ENCODE measurements around the gene F2R.
"Not testable (repeated sequence)": the region's sequence is repeated elsewhere in the genome, so short reads cannot be mapped to it uniquely, and the experiment has no call there.

F2R gene

DNA sequence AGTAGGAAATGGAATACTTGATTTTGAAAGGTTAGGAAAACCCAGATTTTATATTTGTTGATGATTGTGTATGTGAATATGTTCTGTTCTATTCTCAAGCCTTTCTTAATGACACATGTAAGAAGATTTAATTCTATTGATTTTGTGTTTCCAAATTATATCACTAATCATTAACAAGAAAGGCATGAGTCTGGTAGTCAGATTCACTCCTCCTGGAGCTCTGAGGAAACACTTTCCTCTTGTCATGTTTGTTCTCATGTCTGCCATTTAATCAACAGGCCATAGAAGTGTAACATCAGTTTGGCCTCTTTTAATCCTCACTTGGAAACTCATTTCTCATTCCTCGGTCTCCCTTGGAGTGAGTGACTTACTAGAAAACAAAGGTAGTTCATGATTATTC is 40.6 kb upstream of the F2R start:
- DNase-seq (ENCODE audit: low spot score): no peak

DNA sequence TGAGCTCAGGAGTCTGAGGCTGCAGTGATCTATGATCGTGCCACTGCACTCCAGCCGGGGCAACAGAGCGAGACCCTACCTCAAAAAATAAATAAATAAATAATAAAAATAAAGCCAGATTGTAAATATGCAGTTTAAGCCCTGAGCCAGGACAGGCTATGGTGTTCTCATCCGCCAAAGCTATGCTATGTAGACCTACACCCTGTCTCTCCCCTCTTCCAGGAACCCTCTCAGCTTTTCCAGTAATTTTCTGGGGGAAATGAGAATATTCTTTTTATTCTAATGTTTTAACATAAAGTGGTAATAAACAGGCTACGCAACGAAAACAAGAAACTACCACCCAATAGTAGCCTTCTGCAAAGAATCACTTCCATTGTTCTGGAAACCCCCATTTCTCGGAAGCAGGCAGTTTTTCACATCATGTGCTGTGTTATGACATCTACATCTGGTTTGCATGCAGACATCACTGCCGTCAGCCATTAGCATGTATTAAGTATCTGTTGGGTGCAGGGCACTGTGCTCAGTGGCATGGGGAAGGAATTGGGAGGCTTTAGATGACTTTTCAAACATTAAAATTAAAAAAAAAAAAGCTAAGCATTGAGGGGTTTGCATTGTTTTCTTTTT is 38.0 kb upstream of the F2R start:
- TF ChIP-seq CTCF (IDR thresholded peaks at IDR 0.05; ENCODE audit: extremely low read depth, missing control alignments): no peak
- DNase-seq (ENCODE audit: low spot score): no peak

More for the DNA sequence above, 40.6 kb upstream of the F2R start:
- no peak for TF ChIP-seq CTCF (IDR thresholded peaks at IDR 0.05; ENCODE audit: extremely low read depth, missing control alignments)

- TF ChIP-seq CTCF (IDR thresholded peaks at IDR 0.05; ENCODE audit: extremely low read depth, missing control alignments): no peak
- no peak for DNase-seq (ENCODE audit: low spot score)
Observed at GRCh38 chr5:76679231-76679630, 36.7 kb upstream of the F2R start.

DNA sequence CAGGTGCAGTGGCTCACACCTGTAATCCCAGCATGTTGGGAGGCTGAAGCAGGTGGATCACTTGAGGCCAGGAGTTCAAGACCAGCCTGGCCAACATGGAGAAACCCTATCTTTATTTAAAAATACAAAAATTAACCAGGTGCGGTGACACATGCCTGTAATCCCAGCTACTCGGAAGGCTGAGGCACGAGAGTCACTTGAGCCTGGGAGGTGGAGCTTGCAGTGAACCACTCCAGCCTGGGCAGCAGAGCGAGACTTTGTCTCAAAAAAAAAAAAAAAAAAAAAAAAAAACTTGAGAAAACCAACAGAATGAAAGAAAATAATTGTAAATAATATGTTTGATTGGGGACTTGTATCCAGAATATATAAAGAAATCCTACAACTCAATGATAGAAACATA is 35.1 kb upstream of the F2R start:
- DNase-seq (ENCODE audit: low spot score): not testable (repeated sequence)

- DNase-seq (ENCODE audit: low spot score): no peak
- TF ChIP-seq CTCF (IDR thresholded peaks at IDR 0.05; ENCODE audit: extremely low read depth, missing control alignments): no peak
Observed at GRCh38 chr5:76681287-76681686, 34.6 kb upstream of the F2R start.

DNA sequence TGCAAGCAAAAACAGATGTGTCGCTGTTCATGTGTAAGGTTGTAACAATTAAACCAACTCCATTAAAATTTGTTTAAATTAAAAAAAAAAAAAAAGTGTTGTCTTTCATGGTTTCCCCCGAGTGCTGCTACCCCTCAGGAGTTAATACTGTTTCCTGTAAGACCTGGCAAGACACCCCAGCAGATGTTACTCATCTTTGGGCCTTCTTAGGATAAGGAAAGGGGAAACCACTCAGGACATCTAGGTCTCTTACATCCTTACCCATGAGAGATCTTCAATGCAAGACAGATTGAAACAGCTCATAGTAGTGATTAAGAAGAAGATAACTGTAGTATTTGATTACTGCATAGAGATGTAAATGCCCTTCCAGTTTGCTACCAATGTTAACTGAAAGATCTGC is 33.5 kb upstream of the F2R start:
- TF ChIP-seq CTCF (IDR thresholded peaks at IDR 0.05; ENCODE audit: extremely low read depth, missing control alignments): no peak
- no peak for DNase-seq (ENCODE audit: low spot score)

DNA sequence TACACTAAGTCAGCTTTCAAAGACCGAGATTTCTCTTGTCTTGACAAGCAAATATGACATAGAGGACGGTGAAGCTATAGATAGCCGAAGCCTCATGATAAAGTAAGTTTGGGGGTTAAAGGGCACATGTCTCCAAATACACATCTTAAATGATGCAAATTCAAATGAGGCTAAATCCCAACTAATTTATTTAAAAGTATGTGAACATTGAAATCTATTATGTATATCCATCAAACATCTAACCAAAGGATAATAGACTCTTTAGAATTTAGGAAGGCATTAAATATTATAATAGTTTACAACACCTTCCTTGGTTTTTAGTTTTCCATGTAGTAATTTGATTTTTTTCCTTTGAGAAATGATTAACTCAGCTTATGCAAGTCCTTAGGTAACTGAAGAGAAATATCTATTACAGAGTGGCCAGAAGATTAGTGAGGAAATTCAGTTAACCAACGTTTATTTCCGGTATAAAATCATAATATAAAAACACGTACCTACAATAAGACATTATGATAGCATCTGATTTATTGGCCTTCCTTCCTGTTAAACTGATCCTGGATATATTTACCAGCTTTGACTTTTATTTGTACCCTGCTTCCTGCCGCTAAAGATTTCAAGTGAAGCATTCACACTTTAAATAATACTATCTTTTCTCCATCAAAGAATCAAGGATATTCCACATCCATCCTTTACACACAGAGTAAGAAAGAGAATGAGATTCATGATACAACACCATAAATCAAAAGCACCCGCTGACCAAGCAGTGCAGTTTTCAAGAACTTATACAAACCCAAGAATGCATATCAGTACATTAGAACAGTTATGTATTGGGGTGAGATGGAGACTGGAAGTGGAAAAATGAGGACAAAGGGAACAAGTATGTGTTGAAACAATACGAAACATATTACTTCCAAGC is 31.9 kb upstream of the F2R start:
- no peak for TF ChIP-seq CTCF (IDR thresholded peaks at IDR 0.05; ENCODE audit: extremely low read depth, missing control alignments)
- DNase-seq (ENCODE audit: low spot score): no peak
